PC-3 (cell line): ENCODE measurements around the gene SLC19A1.

ENCODE experiments used
- EZH2 ChIP-seq: fragments of 300-600 bp; sonication (generic); IDR thresholded peaks from one replicate; pipeline ENCODE4 v1.6.1; 2017; ENCODE audit warnings: antibody characterized with exemption, mild to moderate bottlenecking, low read length; ENCODE audit not compliant: unreplicated experiment
- TF ChIP-seq, protein P1 (sequence below): fragments of 300-600 bp; sonication (generic); conservative IDR thresholded peaks from 2 replicates; pipeline ENCODE4 v1.5.1; 2017; ENCODE audit warnings: antibody characterized with exemption, low read depth, mild to moderate bottlenecking, low read length

DNA sequence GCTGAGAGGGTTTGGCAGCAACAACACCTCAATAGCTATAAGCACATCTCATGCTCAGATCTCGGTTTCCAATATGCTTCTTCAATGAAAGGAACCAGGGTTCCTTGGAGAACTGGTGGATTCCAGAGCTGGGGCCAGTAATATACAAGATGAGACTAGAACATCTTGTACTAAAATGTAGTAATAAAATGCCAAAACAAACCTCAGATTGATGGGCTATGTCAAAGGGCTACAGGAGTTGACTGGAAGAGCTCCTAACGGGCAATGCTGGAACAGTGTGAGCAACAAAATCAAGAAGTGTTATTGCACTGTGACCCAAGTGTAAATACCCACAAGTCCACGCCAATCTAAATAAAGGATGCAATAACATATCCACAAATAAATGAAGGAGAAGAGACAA is 26.1 kb upstream of the SLC19A1 start:
- TF ChIP-seq, protein P1, sequence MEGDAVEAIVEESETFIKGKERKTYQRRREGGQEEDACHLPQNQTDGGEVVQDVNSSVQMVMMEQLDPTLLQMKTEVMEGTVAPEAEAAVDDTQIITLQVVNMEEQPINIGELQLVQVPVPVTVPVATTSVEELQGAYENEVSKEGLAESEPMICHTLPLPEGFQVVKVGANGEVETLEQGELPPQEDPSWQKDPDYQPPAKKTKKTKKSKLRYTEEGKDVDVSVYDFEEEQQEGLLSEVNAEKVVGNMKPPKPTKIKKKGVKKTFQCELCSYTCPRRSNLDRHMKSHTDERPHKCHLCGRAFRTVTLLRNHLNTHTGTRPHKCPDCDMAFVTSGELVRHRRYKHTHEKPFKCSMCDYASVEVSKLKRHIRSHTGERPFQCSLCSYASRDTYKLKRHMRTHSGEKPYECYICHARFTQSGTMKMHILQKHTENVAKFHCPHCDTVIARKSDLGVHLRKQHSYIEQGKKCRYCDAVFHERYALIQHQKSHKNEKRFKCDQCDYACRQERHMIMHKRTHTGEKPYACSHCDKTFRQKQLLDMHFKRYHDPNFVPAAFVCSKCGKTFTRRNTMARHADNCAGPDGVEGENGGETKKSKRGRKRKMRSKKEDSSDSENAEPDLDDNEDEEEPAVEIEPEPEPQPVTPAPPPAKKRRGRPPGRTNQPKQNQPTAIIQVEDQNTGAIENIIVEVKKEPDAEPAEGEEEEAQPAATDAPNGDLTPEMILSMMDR = no peak
- TF ChIP-seq EZH2 = no peak
